ENCODE data around the gene MVP.
"Not testable (repeated sequence)": the region's sequence is repeated elsewhere in the genome, so short reads cannot be mapped to it uniquely, and the experiment has no call there.

The MVP gene

GRCh38 chr16:29881050-29881449 is 60.8 kb downstream of the MVP start:
- DNase-seq (ENCODE audit: insufficient read length, low spot score): no peak
- TF ChIP-seq POLR2A (IDR thresholded peaks at IDR 0.05; ENCODE audit: low read depth, low read length): no peak
- no peak for TF ChIP-seq PAX5 (IDR thresholded peaks at IDR 0.05; ENCODE audit: insufficient read depth, low read length, severe bottlenecking)
- TF ChIP-seq POU2F2 (IDR thresholded peaks at IDR 0.05; ENCODE audit: low read depth, low read length): no peak
- no peak for TF ChIP-seq TAF1 (IDR thresholded peaks at IDR 0.05; ENCODE audit: low read depth, low read length)
- TF ChIP-seq SPI1 (IDR thresholded peaks at IDR 0.05; ENCODE audit: low read depth, low read length): no peak
- no peak for TF ChIP-seq POLR2AphosphoS5 (IDR thresholded peaks at IDR 0.05; ENCODE audit: low read depth, low read length)
- no peak for FAIRE-seq

DNA sequence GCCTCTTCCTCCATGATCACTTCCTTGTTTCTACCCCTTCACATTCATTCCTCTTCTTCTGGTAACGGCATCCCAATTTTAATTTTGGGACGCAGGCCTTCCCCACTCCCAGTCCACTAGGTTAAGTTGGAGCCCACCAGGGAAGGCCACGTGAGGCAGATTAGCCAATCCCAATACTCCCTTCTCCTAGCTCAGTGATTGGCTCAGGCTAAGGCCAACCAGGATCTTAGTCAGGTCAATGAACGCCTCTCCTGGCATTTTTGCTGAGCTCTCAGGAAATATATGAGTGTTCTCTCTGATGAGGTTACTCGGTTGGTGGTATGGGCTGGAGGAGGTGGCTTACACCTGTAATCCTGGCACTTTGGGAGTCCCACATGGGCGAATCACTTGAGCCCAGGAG is 63.7 kb downstream of the MVP start:
- FAIRE-seq (no peak), DNase-seq (ENCODE audit: insufficient read length, low spot score) (no peak)
- TF ChIP-seq TAF1 (IDR thresholded peaks at IDR 0.05; ENCODE audit: low read depth, low read length): no peak
- TF ChIP-seq POU2F2 (IDR thresholded peaks at IDR 0.05; ENCODE audit: low read depth, low read length): no peak

DNA sequence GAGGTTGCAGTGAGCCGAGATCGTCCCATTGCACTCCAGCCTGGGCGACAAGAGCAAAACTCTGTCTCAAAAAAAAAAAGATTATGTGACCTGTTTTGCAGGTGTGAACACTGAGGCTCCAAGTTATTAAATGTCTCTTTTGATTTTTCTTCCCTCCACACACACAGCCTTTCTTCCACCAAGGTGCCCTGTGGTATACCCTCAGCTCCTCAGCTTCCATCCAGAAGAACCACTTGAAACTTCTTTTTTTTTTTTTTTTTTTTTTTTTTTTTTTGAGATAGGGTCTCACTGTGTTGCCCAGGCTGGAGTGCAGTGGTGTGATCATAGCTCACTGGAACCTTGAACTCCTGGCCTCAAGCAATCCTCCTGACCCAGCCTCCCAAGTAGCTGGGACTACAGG is 69.1 kb downstream of the MVP start:
- not testable (repeated sequence) for FAIRE-seq; DNase-seq (ENCODE audit: insufficient read length, low spot score)

- no peak for FAIRE-seq
- DNase-seq (ENCODE audit: insufficient read length, low spot score): no peak
- TF ChIP-seq POLR2AphosphoS5 (IDR thresholded peaks at IDR 0.05; ENCODE audit: low read depth, low read length): no peak
- TF ChIP-seq PAX5 (IDR thresholded peaks at IDR 0.05; ENCODE audit: insufficient read depth, low read length, severe bottlenecking): no peak
- TF ChIP-seq POLR2A (IDR thresholded peaks at IDR 0.05; ENCODE audit: low read depth, low read length): no peak
- TF ChIP-seq TAF1 (IDR thresholded peaks at IDR 0.05; ENCODE audit: low read depth, low read length): no peak
- TF ChIP-seq POU2F2 (IDR thresholded peaks at IDR 0.05; ENCODE audit: low read depth, low read length): no peak
- TF ChIP-seq SPI1 (IDR thresholded peaks at IDR 0.05; ENCODE audit: low read depth, low read length): no peak
Measured at GRCh38 chr16:29891525-29892457, 71.5 kb downstream of the MVP start.

DNA sequence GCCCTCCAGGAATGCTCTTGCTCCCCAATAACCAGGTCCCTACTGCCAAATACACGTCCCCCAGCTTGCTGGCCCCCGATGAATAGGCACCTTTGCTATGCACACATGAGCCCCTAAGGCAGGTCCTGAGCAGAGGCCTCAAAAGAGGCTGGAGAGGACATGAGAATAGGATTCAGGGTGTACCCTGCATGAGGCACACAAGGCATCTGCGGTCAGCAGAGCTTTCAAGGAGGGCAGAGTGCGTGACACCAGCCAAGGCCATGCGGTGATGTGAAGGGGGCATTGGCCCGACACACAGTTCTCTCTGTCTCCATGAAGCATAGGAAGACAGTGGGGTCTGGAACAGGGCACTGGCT is 72.2 kb downstream of the MVP start:
- TF ChIP-seq TAF1 (IDR thresholded peaks at IDR 0.05; ENCODE audit: low read depth, low read length) (no peak), PAX5 (IDR thresholded peaks at IDR 0.05; ENCODE audit: insufficient read depth, low read length, severe bottlenecking) (no peak), SPI1 (IDR thresholded peaks at IDR 0.05; ENCODE audit: low read depth, low read length) (no peak), POLR2A (IDR thresholded peaks at IDR 0.05; ENCODE audit: low read depth, low read length) (no peak)
- FAIRE-seq: no peak
- DNase-seq (ENCODE audit: insufficient read length, low spot score): no peak

DNA sequence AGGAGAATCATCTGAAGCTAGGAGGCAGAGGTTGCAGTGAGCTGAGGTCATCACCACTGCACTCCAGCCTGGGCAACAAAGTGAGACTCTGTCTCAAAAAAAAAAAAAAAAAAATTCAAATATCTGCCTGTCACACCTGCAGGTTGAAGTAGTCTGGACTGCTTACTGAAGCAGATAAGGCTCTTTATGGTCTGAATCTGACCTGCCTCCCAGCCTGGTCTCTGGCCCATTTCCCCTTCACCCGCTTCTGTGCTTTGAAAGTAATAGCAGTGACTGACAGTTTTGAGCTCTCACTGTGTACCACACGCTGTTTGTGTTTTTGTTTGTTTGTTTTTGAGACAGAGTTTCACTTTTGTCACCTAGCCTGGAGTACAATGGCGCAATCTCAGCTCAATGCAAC is 73.3 kb downstream of the MVP start:
- DNase-seq (ENCODE audit: insufficient read length, low spot score) (no peak), FAIRE-seq (no peak)
- TF ChIP-seq POU2F2 (IDR thresholded peaks at IDR 0.05; ENCODE audit: low read depth, low read length): no peak
- no peak for TF ChIP-seq SPI1 (IDR thresholded peaks at IDR 0.05; ENCODE audit: low read depth, low read length)
- TF ChIP-seq POLR2A (IDR thresholded peaks at IDR 0.05; ENCODE audit: low read depth, low read length): no peak

- no peak for FAIRE-seq
- DNase-seq (ENCODE audit: insufficient read length, low spot score): no peak
- TF ChIP-seq TAF1 (IDR thresholded peaks at IDR 0.05; ENCODE audit: low read depth, low read length): no peak
- no peak for TF ChIP-seq POLR2A (IDR thresholded peaks at IDR 0.05; ENCODE audit: low read depth, low read length)
- TF ChIP-seq POLR2AphosphoS5 (IDR thresholded peaks at IDR 0.05; ENCODE audit: low read depth, low read length): no peak
- TF ChIP-seq PAX5 (IDR thresholded peaks at IDR 0.05; ENCODE audit: insufficient read depth, low read length, severe bottlenecking): no peak
- TF ChIP-seq SPI1 (IDR thresholded peaks at IDR 0.05; ENCODE audit: low read depth, low read length): no peak
- TF ChIP-seq POU2F2 (IDR thresholded peaks at IDR 0.05; ENCODE audit: low read depth, low read length): no peak
Measured at GRCh38 chr16:29894352-29894751, 74.1 kb downstream of the MVP start.

- FAIRE-seq (no peak), DNase-seq (ENCODE audit: insufficient read length, low spot score) (no peak)
- TF ChIP-seq POLR2AphosphoS5 (IDR thresholded peaks at IDR 0.05; ENCODE audit: low read depth, low read length) (no peak), POU2F2 (IDR thresholded peaks at IDR 0.05; ENCODE audit: low read depth, low read length) (no peak), POLR2A (IDR thresholded peaks at IDR 0.05; ENCODE audit: low read depth, low read length) (no peak), SPI1 (IDR thresholded peaks at IDR 0.05; ENCODE audit: low read depth, low read length) (no peak), TAF1 (IDR thresholded peaks at IDR 0.05; ENCODE audit: low read depth, low read length) (no peak), PAX5 (IDR thresholded peaks at IDR 0.05; ENCODE audit: insufficient read depth, low read length, severe bottlenecking) (no peak)
Measured at GRCh38 chr16:29896841-29897240, 76.6 kb downstream of the MVP start.

- TF ChIP-seq POLR2AphosphoS5 (IDR thresholded peaks at IDR 0.05; ENCODE audit: low read depth, low read length) (no peak), PAX5 (IDR thresholded peaks at IDR 0.05; ENCODE audit: insufficient read depth, low read length, severe bottlenecking) (no peak), POU2F2 (IDR thresholded peaks at IDR 0.05; ENCODE audit: low read depth, low read length) (no peak), POLR2A (IDR thresholded peaks at IDR 0.05; ENCODE audit: low read depth, low read length) (no peak), SPI1 (IDR thresholded peaks at IDR 0.05; ENCODE audit: low read depth, low read length) (no peak), TAF1 (IDR thresholded peaks at IDR 0.05; ENCODE audit: low read depth, low read length) (no peak)
- DNase-seq (ENCODE audit: insufficient read length, low spot score): no peak
- no peak for FAIRE-seq
Measured at GRCh38 chr16:29897333-29897732, 77.1 kb downstream of the MVP start.

All from GM12891 (cell line).